ENCODE data around the gene PSMA7. TPM values are rescaled to one million over a fixed set of nuclear protein-coding genes. Genes with fewer than 3 reads are reported as not detected.

Gene PSMA7
- total and polyA plus RNA-seq, 8 donors, result 119 to 280 (median 194) TPM

- TF ChIP-seq EP300 (IDR thresholded peaks at IDR 0.05), result no peak
- TF ChIP-seq POLR2A (IDR thresholded peaks at IDR 0.05), result no peak
- no peak for TF ChIP-seq CTCF (IDR thresholded peaks at IDR 0.05)
- TF ChIP-seq POLR2AphosphoS5 (IDR thresholded peaks at IDR 0.05), result no peak
- WGBS, 5 donors, result 80 to 87% (median 85%) methylated on average over 11 to 12 of the region's 12 CpGs
- Histone ChIP-seq H3K36me3 (peaks cover 93 to 100% (median 100%) of the 10 kb centered on the region in 4 donors), H3K4me3 (no peak overlapping the region), H3K9me3 (no peaks in the 10 kb centered on the region), H3K27ac (peak overlapping the region in 3 of 5 donors; percentile 67 to 76 (median 67)), H3K27me3 (no peaks in the 10 kb centered on the region), H3K4me1 (peaks cover 5 to 48% (median 14%) of the 10 kb centered on the region in 4 donors)
- no peak for DNase-seq
- intact Hi-C loops (cut with DNase I; ENCODE audit: low total_unique reads), result loop anchor here (5.0 kb wide), 1 partner anchor 122 kb away; no protein-coding TSS in a partner anchor
These were observed 9.3 kb downstream of the PSMA7 start for GRCh38 chr20:62133864-62134263.

DNA sequence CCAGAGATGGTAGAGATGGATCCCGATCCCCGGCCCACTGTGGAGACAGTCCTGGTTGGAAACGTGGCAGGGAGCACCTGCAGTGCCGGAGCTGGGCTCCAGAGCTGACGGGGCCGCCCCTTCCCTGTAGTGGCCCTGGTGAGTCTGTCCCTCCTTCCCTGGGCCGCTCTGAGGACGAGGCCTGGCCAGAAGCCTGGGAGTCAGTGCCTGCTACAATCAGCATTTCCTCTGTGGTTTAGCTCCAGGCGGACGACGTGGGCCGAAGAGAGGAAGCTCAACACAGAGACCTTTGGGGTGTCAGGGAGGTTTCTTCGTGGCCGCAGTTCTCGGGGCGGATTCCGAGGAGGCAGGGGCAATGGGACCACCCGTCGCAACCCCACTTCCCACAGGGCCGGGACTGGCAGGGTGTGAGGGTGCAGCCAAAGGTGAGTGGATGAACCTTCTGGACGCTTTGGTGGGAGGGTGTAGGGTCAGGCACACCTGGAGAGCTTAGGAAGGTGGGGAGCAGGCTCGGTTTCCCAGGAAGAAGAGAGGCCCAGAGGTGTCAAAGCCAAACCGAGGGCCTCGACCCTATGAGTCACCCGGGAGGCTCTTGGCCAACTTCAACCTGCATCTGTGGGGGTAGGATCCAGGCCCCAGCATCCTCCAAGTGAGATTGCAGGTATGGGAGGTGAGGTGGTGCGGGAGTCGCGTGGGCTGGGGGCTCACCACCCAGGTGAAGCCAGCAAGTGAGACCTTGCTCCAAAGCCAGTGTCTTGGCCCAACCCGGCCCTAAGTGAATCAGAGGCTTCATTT, 9.9 kb downstream of the PSMA7 start:
- intact Hi-C loops (cut with DNase I; ENCODE audit: low total_unique reads), result loop anchor here (5.0 kb wide), 1 partner anchor 121 kb away; no protein-coding TSS in a partner anchor

DNA sequence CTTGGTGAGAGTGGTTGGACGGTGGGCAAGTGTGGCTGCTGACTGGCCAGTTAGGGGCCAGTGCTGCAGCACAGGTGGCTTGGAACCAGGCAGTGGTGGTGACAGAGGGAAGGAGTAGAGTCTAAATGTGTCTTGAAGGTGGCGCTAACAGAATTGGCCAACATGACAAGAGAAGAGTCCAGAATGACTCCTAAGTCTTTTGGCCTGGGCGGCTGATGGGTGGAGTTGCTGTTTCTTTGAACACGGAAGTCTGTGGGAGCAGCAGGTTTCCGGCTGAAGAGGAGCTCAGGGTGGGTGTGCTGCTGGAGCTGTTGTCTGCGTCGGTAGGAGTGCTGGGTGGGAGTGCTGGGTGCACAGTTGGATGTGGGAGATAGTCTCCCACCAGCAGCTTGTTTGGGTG, 10.8 kb downstream of the PSMA7 start:
- peaks cover 92 to 100% (median 100%) of the 10 kb centered on the region in 4 donors for H3K36me3 ChIP-seq
- TF ChIP-seq POLR2A (IDR thresholded peaks at IDR 0.05), result no peak
- no peaks in the 10 kb centered on the region for H3K9me3 ChIP-seq
- no peaks in the 10 kb centered on the region for H3K27me3 ChIP-seq
- 77 to 90% (median 84%) methylated on average over 7 of the region's 7 CpGs for WGBS, 5 donors
- intact Hi-C loops (cut with DNase I; ENCODE audit: low total_unique reads), result loop anchor here (5.0 kb wide), 1 partner anchor 120 kb away; no protein-coding TSS in a partner anchor
- H3K27ac ChIP-seq, result peak overlapping the region in 4 of 5 donors; percentile 41 to 67 (median 54)
- H3K4me3 ChIP-seq, result no peak overlapping the region
- peaks cover 5 to 46% (median 14%) of the 10 kb centered on the region in 4 donors for H3K4me1 ChIP-seq
- no peak for DNase-seq

More for the DNA sequence above, 9.9 kb downstream of the PSMA7 start:
- no peak for TF ChIP-seq POLR2A (IDR thresholded peaks at IDR 0.05)
- TF ChIP-seq EP300 (IDR thresholded peaks at IDR 0.05), result no peak
- TF ChIP-seq CTCF (IDR thresholded peaks at IDR 0.05), result no peak
- TF ChIP-seq POLR2AphosphoS5 (IDR thresholded peaks at IDR 0.05), result no peak
- no peak for DNase-seq
- Histone ChIP-seq H3K27me3 (no peaks in the 10 kb centered on the region), H3K36me3 (peaks cover 92 to 100% (median 100%) of the 10 kb centered on the region in 4 donors), H3K9me3 (no peaks in the 10 kb centered on the region), H3K4me1 (peaks cover 5 to 48% (median 14%) of the 10 kb centered on the region in 4 donors), H3K4me3 (no peak overlapping the region), H3K27ac (peak overlapping the region in 4 of 5 donors; percentile 41 to 76 (median 67))
- 68 to 79% (median 72%) methylated on average over 18 to 29 of the region's 29 CpGs for WGBS, 5 donors

DNA sequence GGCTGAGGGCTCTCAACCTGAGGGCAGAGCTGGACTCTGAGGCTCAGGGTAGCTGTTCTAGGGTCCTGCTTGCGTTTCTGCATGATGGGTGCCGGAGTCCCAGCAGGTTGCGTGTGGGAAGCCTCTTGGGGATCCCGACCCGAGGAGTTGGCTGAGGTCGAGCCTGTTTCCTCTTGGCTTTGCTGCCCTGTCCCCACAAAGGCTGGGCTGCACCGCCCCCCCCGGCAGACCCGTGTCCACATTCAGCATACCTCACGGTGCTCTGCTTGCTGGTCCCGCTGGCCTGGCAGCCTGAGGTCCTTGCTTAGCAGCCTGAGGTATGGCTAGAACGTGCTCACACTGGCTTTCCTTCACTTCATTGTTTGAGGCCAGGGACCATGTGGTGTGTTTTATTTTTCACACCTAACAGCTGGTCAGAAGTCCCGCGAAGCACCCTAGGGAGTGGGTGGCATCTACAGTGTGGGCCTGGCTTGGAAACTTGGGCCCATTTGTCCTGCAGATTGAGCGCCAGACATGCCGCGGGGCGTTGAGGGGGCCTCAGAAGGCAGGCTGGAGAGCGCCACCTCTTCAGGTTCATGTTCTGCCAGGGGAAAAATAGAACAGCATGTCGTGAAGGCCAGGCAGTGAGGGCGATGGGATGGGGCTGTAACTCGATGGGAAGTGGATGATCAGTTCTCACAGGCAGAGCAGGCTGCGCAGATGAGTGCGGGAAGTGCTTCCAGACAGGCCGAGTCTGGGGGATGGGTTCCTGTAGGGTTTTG, 11.5 kb downstream of the PSMA7 start:
- Histone ChIP-seq H3K4me1 (peaks cover 5 to 40% (median 14%) of the 10 kb centered on the region in 4 donors), H3K9me3 (no peaks in the 10 kb centered on the region), H3K27me3 (no peaks in the 10 kb centered on the region), H3K4me3 (no peak overlapping the region), H3K36me3 (peaks cover 93 to 100% (median 100%) of the 10 kb centered on the region in 4 donors), H3K27ac (peak overlapping the region in 3 of 5 donors; percentile 15 to 67 (median 42))
- TF ChIP-seq POLR2A (IDR thresholded peaks at IDR 0.05), result no peak
- no peak for TF ChIP-seq EP300 (IDR thresholded peaks at IDR 0.05)
- no peak for TF ChIP-seq POLR2AphosphoS5 (IDR thresholded peaks at IDR 0.05)
- no peak for TF ChIP-seq CTCF (IDR thresholded peaks at IDR 0.05)
- intact Hi-C loops (cut with DNase I; ENCODE audit: low total_unique reads), result loop anchor here (5.0 kb wide), 1 partner anchor 119 kb away; no protein-coding TSS in a partner anchor
- no peak for DNase-seq
- WGBS, 5 donors, result 87 to 92% (median 90%) methylated on average over 22 to 25 of the region's 25 CpGs

Measured in stomach (tissue), 9 donors.